Heart right ventricle (tissue), 16 donors: ENCODE results near the gene CBFA2T3. TPM values are rescaled to one million over a fixed set of nuclear protein-coding genes. Genes with fewer than 3 reads are reported as not detected.
"Not testable (repeated sequence)": the region's sequence is repeated elsewhere in the genome, so short reads cannot be mapped to it uniquely, and the experiment has no call there.

ENCODE experiments used
- ATAC-seq, 8 donors: fragments of 200-7000 bp; cut with Tn5 transposase; one replicate each; pipeline ENCODE4 v1.9.1; 2020; ENCODE audit warnings: mild to moderate bottlenecking in 8 of 8, moderate library complexity in 8 of 8, moderate number of reproducible peaks in 1 of 8
- DNase-seq, 2 donors: peaks; one replicate each; pipeline ENCODE4 v3.0.0-alpha.2; 2020
- H3K27ac ChIP-seq, 10 donors: fragments of 200-600 bp; sonication (generic) in 2 of 10; one replicate each; pipeline versions ENCODE4 v1.5.0 to v1.8.0; 2020 to 2022; ENCODE audit warnings: mild to moderate bottlenecking in 3 of 10
- H3K27me3 ChIP-seq, 7 donors: fragments of 200-600 bp; one replicate each; pipeline ENCODE4 v1.8.0; 2021 to 2022; ENCODE audit warnings: mild to moderate bottlenecking in 2 of 7
- H3K36me3 ChIP-seq, 9 donors: fragments of 200-600 bp; sonication (generic) in 1 of 9; one replicate each; pipeline versions ENCODE4 v1.5.0 to v1.8.0; 2020 to 2022; ENCODE audit warnings: mild to moderate bottlenecking in 2 of 9
- H3K4me1 ChIP-seq, 9 donors: fragments of 200-600 bp; sonication (generic) in 1 of 9; one replicate each; pipeline versions ENCODE4 v1.5.0 to v1.8.0; 2020 to 2022; ENCODE audit warnings: mild to moderate bottlenecking in 4 of 9
- H3K4me3 ChIP-seq, 10 donors: fragments of 200-600 bp; sonication (generic) in 2 of 10; one replicate each; pipeline versions ENCODE4 v1.5.0 to v1.8.0; 2020 to 2022; ENCODE audit warnings: mild to moderate bottlenecking in 7 of 10, moderate library complexity in 2 of 10
- H3K9me3 ChIP-seq, 11 donors: fragments of 200-600 bp in 10 of 11; sonication (generic) in 2 of 11; one replicate each; pipeline versions ENCODE4 v1.5.0 to v1.8.0; 2013 to 2022; ENCODE audit warnings: mild to moderate bottlenecking in 2 of 11, control low read depth in 1 of 11, moderate library complexity in 1 of 11
- CTCF ChIP-seq, 9 donors: fragments of 200-600 bp; sonication (generic) in 2 of 9; IDR thresholded peaks; one replicate each; pipeline versions ENCODE4 v1.5.0 to v1.8.0; 2021 to 2022; ENCODE audit warnings: antibody characterized with exemption in 9 of 9, mild to moderate bottlenecking in 5 of 9, moderate library complexity in 1 of 9
- WGBS, 2 donors: extraction: QIAGEN DNeasy Blood & Tissue Kit; methylation state at CpG; one replicate each; pipeline ENCODE4 v1.1.7; 2013; ENCODE audit warnings: inconsistent platforms in 1 of 2; 5-methylcytosine and 5-hydroxymethylcytosine counted together
- intact Hi-C, 10 donors: fragments of 100-400 bp; cut with DNase I; formaldehyde crosslinking; loops; one replicate each; pipeline versions ENCODE4 v1.11.1 to v1.14.2; 2022
- polyA plus RNA-seq, 2 donors: library from polyadenylated mRNA; stranded (reverse); fragments of 200-250 nt; gene quantifications; one replicate each; pipeline ENCODE4 v1.2.3, GENCODE V29; 2013
- total RNA-seq, 10 donors: library from RNA; stranded (reverse); fragmentation: NEBNext Ultra II Directional in 3 of 10; extraction: Animal tissue kit (Norgen Biotek cat#: 25700) in 3 of 10; gene quantifications; one replicate each; pipeline versions ENCODE4 v1.2.1 to v1.2.4, GENCODE V29; 2021 to 2023
- donor health status: Arrhythmogenic right ventricular cardiomyopathy.
- donor health status: ischemic (EF 13 %, LVEDD 7.1; RV severe dilation, severe dysfunction).
- donor health status: healthy with polysubstance abuse.
- donor health status: DM: no; HTN: yes; CAD: no.
- donor health status: DM: no; HTN: no; CAD: no.
- donor health status: ischemic (EF 25% LVEDD 6.9; RV normal size, moderate dysfunction).
- donor health status: ischemic (EF 25% LVEDD 5.7; RV mildly dilated, moderate dysfunction).
- donor health status: healthy.
- donor health status: DM: yes; HTN: yes; CAD: no.
- donor health status: Ischemic cardiomyopathy.
- donor health status: ischemic (EF 35%, LVEDD 5.7; RV mildly dilated, moderate dysfunction).
- donor health status: nonischemic (EF 11% LVEDD 7.7; RV severe dilation, severe dysfunction).
- donor health status: DM: yes; HTN: yes; CAD: no.
- donor health status: PGD.
- donor health status: ischemic (EF 29% LVEDD 5.4; RV normal size, mild dysfunction).
- donor health status: nonischemic (EF 23%, LVEDD 6.1; RV moderate dilation, normal function).

CBFA2T3 gene
- total and polyA plus RNA-seq, 12 donors, result 3.1 to 17.6 (median 6.1) TPM

GRCh38 chr16:89004209-89004831 is 27.3 kb upstream of the CBFA2T3 start:
- H3K27ac ChIP-seq, result no peak overlapping the region
- H3K36me3 ChIP-seq, result no peaks in the 10 kb centered on the region
- peaks cover 0 to 14% (median 0%) of the 10 kb centered on the region in 11 donors for H3K9me3 ChIP-seq
- DNase-seq, result peak; percentile 38 to 51
- ATAC-seq, result peak; percentile 80 to 91 (median 89)
- intact Hi-C loops, result loop anchor here in 1 of 10 donors (2.0 kb wide), 1 partner anchor 60 kb away; no protein-coding TSS in a partner anchor
- TF ChIP-seq CTCF (IDR thresholded peaks at IDR 0.05), result no peak
- H3K27me3 ChIP-seq, result peaks cover 0 to 60% (median 54%) of the 10 kb centered on the region in 7 donors
- 15 to 18% methylated on average over 34 of the region's 34 CpGs for WGBS, 2 donors
- H3K4me3 ChIP-seq, result no peak overlapping the region
- peaks cover 5 to 16% (median 14%) of the 10 kb centered on the region in 9 donors for H3K4me1 ChIP-seq

GRCh38 chr16:89003831-89004208 is 26.8 kb upstream of the CBFA2T3 start:
- Histone ChIP-seq H3K9me3 (peaks cover 0 to 19% (median 0%) of the 10 kb centered on the region in 11 donors), H3K36me3 (no peaks in the 10 kb centered on the region), H3K4me3 (no peak overlapping the region), H3K27ac (no peak overlapping the region), H3K27me3 (peaks cover 0 to 60% (median 53%) of the 10 kb centered on the region in 7 donors), H3K4me1 (peaks cover 5 to 16% (median 14%) of the 10 kb centered on the region in 9 donors)
- ATAC-seq, result peak in 1 of 8 donors; percentile 4
- no peak for DNase-seq
- 6 to 7% methylated on average over 11 of the region's 11 CpGs for WGBS, 2 donors
- intact Hi-C loops, result loop anchor here in 1 of 10 donors (2.0 kb wide), 1 partner anchor 61 kb away; no protein-coding TSS in a partner anchor
- no peak for TF ChIP-seq CTCF (IDR thresholded peaks at IDR 0.05)

GRCh38 chr16:89002851-89003830 is 26.1 kb upstream of the CBFA2T3 start:
- Histone ChIP-seq H3K4me3 (no peak overlapping the region), H3K36me3 (no peaks in the 10 kb centered on the region), H3K4me1 (peaks cover 5 to 16% (median 14%) of the 10 kb centered on the region in 9 donors), H3K27me3 (peaks cover 0 to 67% (median 53%) of the 10 kb centered on the region in 7 donors), H3K27ac (no peak overlapping the region), H3K9me3 (peaks cover 0 to 26% (median 4%) of the 10 kb centered on the region in 11 donors)
- TF ChIP-seq CTCF (IDR thresholded peaks at IDR 0.05), result no peak
- DNase-seq, result no peak
- intact Hi-C loops, result no loop called here
- no peak for ATAC-seq
- WGBS, 2 donors, result 48 to 50% methylated on average over 47 of the region's 47 CpGs

GRCh38 chr16:89002081-89002480 is 25.1 kb upstream of the CBFA2T3 start:
- Histone ChIP-seq H3K9me3 (peaks cover 0 to 36% (median 13%) of the 10 kb centered on the region in 11 donors), H3K27me3 (peaks cover 0 to 64% (median 50%) of the 10 kb centered on the region in 7 donors), H3K4me1 (peaks cover 5 to 16% (median 14%) of the 10 kb centered on the region in 9 donors)
- 85 to 93% methylated on average over 16 to 19 of the region's 19 CpGs for WGBS, 2 donors
- H3K36me3 ChIP-seq, DNase-seq, H3K4me3 ChIP-seq, H3K27ac ChIP-seq, ATAC-seq, intact Hi-C loops: not testable (repeated sequence)
